ENCODE results near the gene ADGRE1. TPM values are rescaled to one million over a fixed set of nuclear protein-coding genes. Genes with fewer than 3 reads are reported as not detected.

Gene ADGRE1
- total RNA-seq, 1 donor from 2014 or later = 1.6 TPM

Small RNAs within 50 kb of the gene (small RNA-seq; reads per million reads assigned to genes)
- gene RF00017 = not detected

Other genes starting within 250 kb of the ADGRE1 start
- gene TNFSF14, start 217.4 kb upstream of the ADGRE1 start, total RNA-seq = not detected
- gene C3, start 166.9 kb upstream of the ADGRE1 start, total RNA-seq = 71.5 TPM
- gene GPR108, start 150.0 kb upstream of the ADGRE1 start, total RNA-seq = 14.6 TPM
- 32.9 TPM for gene TRIP10, start 147.9 kb upstream of the ADGRE1 start, total RNA-seq
- not detected for gene SH2D3A, start 120.1 kb upstream of the ADGRE1 start, total RNA-seq
- gene VAV1, start 114.9 kb upstream of the ADGRE1 start, total RNA-seq = 4.7 TPM
- gene MBD3L2B, start 133.9 kb downstream of the ADGRE1 start, total RNA-seq = not detected
- gene MBD3L5, start 143.0 kb downstream of the ADGRE1 start, total RNA-seq = not detected
- not detected for gene MBD3L4, start 152.6 kb downstream of the ADGRE1 start, total RNA-seq
- not detected for gene MBD3L2, start 161.7 kb downstream of the ADGRE1 start, total RNA-seq
- gene MBD3L3, start 171.1 kb downstream of the ADGRE1 start, total RNA-seq = not detected
- gene ZNF557, start 182.1 kb downstream of the ADGRE1 start, total RNA-seq = 16.7 TPM

Measured in skeletal muscle tissue (tissue), 2 donors.